Sigmoid colon (tissue), 4 donors: ENCODE results near the gene AKR1E2.

Source experiments
- CTCF ChIP-seq, 4 experiments: fragments of 450-650 bp in 3 of 4; fragments of 200-600 bp in 1 of 4; IDR thresholded peaks; one replicate each; pipeline ENCODE4 v1.5.1; 2016 to 2019; ENCODE audit warnings: antibody characterized with exemption in 4 of 4, mild to moderate bottlenecking in 3 of 4, moderate library complexity in 2 of 4
- EP300 ChIP-seq, 4 donors: sonication (generic); formaldehyde crosslinking; IDR thresholded peaks; one replicate each; pipeline ENCODE4 v1.6.1; 2017; ENCODE audit warnings: antibody characterized with exemption in 4 of 4
- POLR2A ChIP-seq, 2 donors: fragments of 450-650 bp; IDR thresholded peaks; one replicate each; pipeline ENCODE4 v1.6.1; 2016; ENCODE audit warnings: antibody characterized with exemption in 2 of 2, mild to moderate bottlenecking in 2 of 2, moderate library complexity in 2 of 2
- POLR2AphosphoS5 ChIP-seq, 4 donors: sonication (generic); formaldehyde crosslinking; IDR thresholded peaks; one replicate each; pipeline ENCODE4 v1.6.1; 2017; ENCODE audit warnings: antibody characterized with exemption in 4 of 4

GRCh38 chr10:4809156-4809555 lies 16.9 kb upstream of the AKR1E2 start:
- TF ChIP-seq POLR2AphosphoS5 (IDR thresholded peaks at IDR 0.05) (no peak), EP300 (IDR thresholded peaks at IDR 0.05) (no peak), CTCF (IDR thresholded peaks at IDR 0.05) (no peak), POLR2A (IDR thresholded peaks at IDR 0.05) (no peak)
